Measurements from ENCODE around the gene TKFC.
"Not testable (repeated sequence)": the region's sequence is repeated elsewhere in the genome, so short reads cannot be mapped to it uniquely, and the experiment has no call there.

The TKFC gene

GRCh38 chr11:61369372-61370348 lies 36.6 kb downstream of the TKFC start:
- DNase-seq: no peak

GRCh38 chr11:61370349-61371005 lies 37.4 kb downstream of the TKFC start:
- DNase-seq: no peak

GRCh38 chr11:61372659-61373420 lies 39.8 kb downstream of the TKFC start:
- no peak for DNase-seq

GRCh38 chr11:61375761-61376108 lies 42.7 kb downstream of the TKFC start:
- DNase-seq: no peak

- DNase-seq: no peak
Measured at GRCh38 chr11:61377461-61378160, 44.6 kb downstream of the TKFC start.

- DNase-seq: peak; percentile 52
Measured at GRCh38 chr11:61378713-61379313, 45.8 kb downstream of the TKFC start.

GRCh38 chr11:61380884-61381283 lies 47.9 kb downstream of the TKFC start:
- no peak for DNase-seq

- not testable (repeated sequence) for DNase-seq
Measured at GRCh38 chr11:61383859-61384258, 50.8 kb downstream of the TKFC start.

- DNase-seq: peak; percentile 41
Measured at GRCh38 chr11:61384271-61385242, 51.5 kb downstream of the TKFC start.

GRCh38 chr11:61390161-61390560 lies 57.1 kb downstream of the TKFC start:
- peak; percentile 37 for DNase-seq

- DNase-seq: peak; percentile 73
Measured at GRCh38 chr11:61392981-61393595, 60.1 kb downstream of the TKFC start.
